Glutamatergic neuron (in vitro differentiated cells): Measurements from ENCODE around the gene PIK3C2G. TPM values are rescaled to one million over a fixed set of nuclear protein-coding genes. Genes with fewer than 3 reads are reported as not detected.

Experiments used
- DNase-seq: peaks from one replicate; pipeline ENCODE4 v3.0.0; 2022
- H3K27ac Mint-ChIP-seq: one replicate; pipeline ENCODE4 v1.8.0; 2020; ENCODE audit warnings: mild to moderate bottlenecking, mixed read lengths, inconsistent platforms; ENCODE audit not compliant: unreplicated experiment
- H3K27me3 Mint-ChIP-seq: one replicate; pipeline ENCODE4 v1.8.0; 2020; ENCODE audit warnings: mild to moderate bottlenecking, moderate library complexity, mixed read lengths, inconsistent platforms; ENCODE audit not compliant: unreplicated experiment
- H3K36me3 Mint-ChIP-seq: one replicate; pipeline ENCODE4 v1.8.0; 2020; ENCODE audit warnings: mild to moderate bottlenecking, mixed read lengths, inconsistent platforms; ENCODE audit not compliant: unreplicated experiment
- H3K4me1 Mint-ChIP-seq: one replicate; pipeline ENCODE4 v1.8.0; 2020; ENCODE audit warnings: mild to moderate bottlenecking, low read depth, mixed read lengths, inconsistent platforms; ENCODE audit not compliant: unreplicated experiment
- H3K4me3 Mint-ChIP-seq: one replicate; pipeline ENCODE4 v1.8.0; 2020; ENCODE audit warnings: mild to moderate bottlenecking, mixed read lengths, inconsistent platforms; ENCODE audit not compliant: unreplicated experiment
- H3K9me3 Mint-ChIP-seq: one replicate; pipeline ENCODE4 v1.8.0; 2020; ENCODE audit warnings: mild to moderate bottlenecking, moderate library complexity, mixed read lengths, inconsistent platforms; ENCODE audit not compliant: unreplicated experiment
- CTCF ChIP-seq: fragments of 200-600 bp; sonication (generic); IDR thresholded peaks from one replicate; pipeline ENCODE4 v1.5.0; 2021; ENCODE audit not compliant: partially characterized antibody, unreplicated experiment
- total RNA-seq: library from RNA; stranded (reverse); fragmentation: NEBNext Ultra II Directional; extraction: Animal tissue kit (Norgen Biotek cat#: 25700); gene quantifications from one replicate; pipeline ENCODE4 v1.2.1, GENCODE V29; 2021; ENCODE audit not compliant: unreplicated experiment

The PIK3C2G gene
- total RNA-seq, 1 donor from 2014 or later: not detected

- no peak for DNase-seq
- Mint-ChIP-seq H3K27ac (no peak overlapping the region), H3K4me1 (no peaks in the 10 kb centered on the region), H3K36me3 (no peaks in the 10 kb centered on the region), H3K4me3 (no peak overlapping the region), H3K9me3 (no peaks in the 10 kb centered on the region), H3K27me3 (no peaks in the 10 kb centered on the region)
- no peak for TF ChIP-seq CTCF
Observed at GRCh38 chr12:18676141-18676540, 414.8 kb downstream of the PIK3C2G start.

GRCh38 chr12:18676996-18677588 is 415.8 kb downstream of the PIK3C2G start:
- no peak for DNase-seq
- H3K27me3 Mint-ChIP-seq: no peaks in the 10 kb centered on the region
- no peaks in the 10 kb centered on the region for H3K9me3 Mint-ChIP-seq
- H3K27ac Mint-ChIP-seq: no peak overlapping the region
- no peak for TF ChIP-seq CTCF
- H3K4me3 Mint-ChIP-seq: no peak overlapping the region
- no peaks in the 10 kb centered on the region for H3K4me1 Mint-ChIP-seq
- no peaks in the 10 kb centered on the region for H3K36me3 Mint-ChIP-seq

GRCh38 chr12:18681818-18682217 is 420.5 kb downstream of the PIK3C2G start:
- Mint-ChIP-seq H3K27me3 (no peaks in the 10 kb centered on the region), H3K4me1 (no peaks in the 10 kb centered on the region), H3K36me3 (no peaks in the 10 kb centered on the region), H3K9me3 (no peaks in the 10 kb centered on the region), H3K27ac (no peak overlapping the region), H3K4me3 (no peak overlapping the region)
- no peak for DNase-seq
- no peak for TF ChIP-seq CTCF

- DNase-seq: no peak
- no peak for TF ChIP-seq CTCF
- Mint-ChIP-seq H3K27me3 (no peaks in the 10 kb centered on the region), H3K4me1 (no peaks in the 10 kb centered on the region), H3K4me3 (no peak overlapping the region), H3K27ac (no peak overlapping the region), H3K9me3 (no peaks in the 10 kb centered on the region), H3K36me3 (no peaks in the 10 kb centered on the region)
Observed at GRCh38 chr12:18683327-18684013, 422.2 kb downstream of the PIK3C2G start.

- no peaks in the 10 kb centered on the region for H3K4me1 Mint-ChIP-seq
- no peaks in the 10 kb centered on the region for H3K9me3 Mint-ChIP-seq
- no peak overlapping the region for H3K4me3 Mint-ChIP-seq
- no peak for TF ChIP-seq CTCF
- no peak overlapping the region for H3K27ac Mint-ChIP-seq
- no peaks in the 10 kb centered on the region for H3K36me3 Mint-ChIP-seq
- no peak for DNase-seq
- no peaks in the 10 kb centered on the region for H3K27me3 Mint-ChIP-seq
Observed at GRCh38 chr12:18684430-18684829, 423.1 kb downstream of the PIK3C2G start.
